ENCODE results near the gene ADORA2B.

The ADORA2B gene

DNA sequence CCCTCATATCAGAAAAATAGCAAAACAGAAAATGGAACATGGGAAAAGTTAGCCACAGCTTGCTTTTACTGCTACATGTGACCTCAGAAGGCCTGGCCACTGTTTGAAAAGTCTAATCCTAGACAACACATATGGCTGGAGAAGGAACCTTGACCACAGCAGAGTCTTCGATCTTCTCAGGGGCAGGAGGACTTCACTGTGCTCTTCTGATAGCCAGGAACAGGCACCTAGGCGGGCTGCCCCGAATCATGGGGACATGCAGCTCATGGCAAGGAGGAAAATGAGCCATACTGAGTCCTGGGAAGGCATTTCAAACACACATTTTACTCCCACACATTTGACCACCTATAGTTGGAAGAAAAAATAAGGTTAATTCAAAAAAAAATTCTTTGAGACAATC lies 31.1 kb upstream of the ADORA2B start:
- Histone ChIP-seq H3K4me2 (ENCODE audit: low read length) (no peak overlapping the region), H3K4me3 (ENCODE audit: low read length) (no peak overlapping the region), H3K9ac (ENCODE audit: low read depth, low read length) (no peak overlapping the region), H3K4me1 (ENCODE audit: control insufficient read depth, insufficient read depth, low read length) (peaks cover 23% of the 10 kb centered on the region), H3K9me3 (replicated peaks; ENCODE audit: low read length) (no peaks in the 10 kb centered on the region), H3K36me3 (ENCODE audit: insufficient read depth, low read length) (no peaks in the 10 kb centered on the region), H3K27me3 (ENCODE audit: control insufficient read depth, insufficient read depth, low read length) (peaks cover 9% of the 10 kb centered on the region)

GRCh38 chr17:15914400-15915170 lies 30.3 kb upstream of the ADORA2B start:
- Histone ChIP-seq H3K4me2 (ENCODE audit: low read length) (peak overlapping the region; percentile 7), H3K36me3 (ENCODE audit: insufficient read depth, low read length) (no peaks in the 10 kb centered on the region), H3K4me3 (ENCODE audit: low read length) (no peak overlapping the region), H3K9me3 (replicated peaks; ENCODE audit: low read length) (no peaks in the 10 kb centered on the region), H3K9ac (ENCODE audit: low read depth, low read length) (no peak overlapping the region), H3K27me3 (ENCODE audit: control insufficient read depth, insufficient read depth, low read length) (peaks cover 9% of the 10 kb centered on the region), H3K4me1 (ENCODE audit: control insufficient read depth, insufficient read depth, low read length) (peaks cover 23% of the 10 kb centered on the region)

DNA sequence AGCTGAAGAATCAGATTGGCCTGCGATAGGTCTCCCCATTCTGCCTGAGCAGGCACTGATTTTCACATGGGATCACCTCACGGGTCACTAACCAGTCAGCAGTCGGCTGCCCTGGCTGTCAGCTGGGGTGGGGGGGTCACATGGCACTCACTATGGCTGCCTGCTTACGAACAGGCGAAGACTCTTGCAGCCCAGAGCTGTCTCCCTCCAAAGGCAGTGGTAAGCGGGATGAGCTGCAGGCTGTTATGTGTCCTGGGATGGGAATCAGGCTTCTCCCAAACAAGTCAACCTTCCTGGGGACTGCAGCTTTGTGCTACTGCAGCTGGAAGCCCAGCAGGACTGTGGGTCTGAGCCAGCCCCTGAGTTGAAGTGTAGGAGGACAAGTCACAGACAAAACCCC lies 29.0 kb upstream of the ADORA2B start:
- Histone ChIP-seq H3K27me3 (ENCODE audit: control insufficient read depth, insufficient read depth, low read length) (peaks cover 9% of the 10 kb centered on the region), H3K36me3 (ENCODE audit: insufficient read depth, low read length) (no peaks in the 10 kb centered on the region), H3K4me3 (ENCODE audit: low read length) (no peak overlapping the region), H3K9me3 (replicated peaks; ENCODE audit: low read length) (no peaks in the 10 kb centered on the region), H3K4me1 (ENCODE audit: control insufficient read depth, insufficient read depth, low read length) (peaks cover 24% of the 10 kb centered on the region), H3K4me2 (ENCODE audit: low read length) (no peak overlapping the region), H3K9ac (ENCODE audit: low read depth, low read length) (no peak overlapping the region)

DNA sequence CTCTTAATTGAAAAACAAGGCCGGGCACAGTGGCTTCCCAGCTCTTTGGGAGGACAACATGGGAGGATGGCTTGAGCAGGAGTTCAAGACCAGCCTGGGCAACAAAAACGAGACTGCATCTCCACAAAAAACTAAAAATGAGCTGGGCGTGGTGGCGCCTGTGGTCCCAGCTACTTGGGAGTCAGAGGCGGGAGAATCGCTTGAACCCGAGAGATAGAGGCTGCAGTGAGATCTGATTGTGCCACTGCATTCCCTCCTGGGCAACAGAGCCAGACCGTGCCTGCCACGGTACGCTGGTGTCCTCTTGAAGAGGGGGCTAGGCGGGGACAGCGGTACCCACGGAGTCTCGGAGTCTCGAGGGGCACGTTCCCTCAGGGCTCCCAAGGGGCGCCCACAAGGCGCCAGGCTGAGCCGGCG lies 27.9 kb upstream of the ADORA2B start:
- Histone ChIP-seq H3K4me2 (ENCODE audit: low read length) (peak overlapping the region; percentile 74), H3K36me3 (ENCODE audit: insufficient read depth, low read length) (no peaks in the 10 kb centered on the region), H3K9ac (ENCODE audit: low read depth, low read length) (no peak overlapping the region), H3K27me3 (ENCODE audit: control insufficient read depth, insufficient read depth, low read length) (peaks cover 9% of the 10 kb centered on the region), H3K4me1 (ENCODE audit: control insufficient read depth, insufficient read depth, low read length) (peaks cover 28% of the 10 kb centered on the region), H3K9me3 (replicated peaks; ENCODE audit: low read length) (peaks cover 7% of the 10 kb centered on the region), H3K4me3 (ENCODE audit: low read length) (peak overlapping the region; percentile 44)

DNA sequence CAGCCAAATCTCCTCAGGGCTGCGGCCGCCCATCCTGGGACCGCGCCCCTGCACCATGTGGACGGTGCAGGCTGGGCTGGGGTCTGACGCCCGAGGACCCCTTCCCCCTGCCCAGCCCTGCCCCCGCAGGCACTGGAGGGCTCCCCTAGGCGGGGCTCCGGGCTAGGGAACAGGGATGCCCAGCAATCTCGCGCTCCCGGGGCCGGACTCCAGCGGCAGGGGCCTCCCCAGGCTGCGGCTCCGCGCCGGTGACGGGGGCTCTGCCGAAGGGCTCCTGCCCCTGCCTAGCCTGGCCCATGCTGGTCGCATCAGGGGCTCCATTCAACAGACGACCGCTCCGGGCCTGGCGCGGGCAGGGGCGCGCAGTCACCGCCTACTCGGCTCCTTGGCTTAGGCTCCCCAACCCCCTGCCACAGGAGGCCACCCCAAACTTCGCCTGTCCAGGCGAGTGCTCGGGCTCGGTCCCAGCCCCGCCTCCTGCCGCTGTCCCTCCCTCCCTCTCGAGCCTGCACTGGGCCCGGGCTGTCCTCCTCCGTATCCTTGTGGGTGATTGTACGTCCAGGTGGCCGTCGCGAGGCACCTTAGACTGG lies 27.4 kb upstream of the ADORA2B start:
- peak overlapping the region; percentile 74 for H3K4me2 ChIP-seq (ENCODE audit: low read length)
- no peaks in the 10 kb centered on the region for H3K36me3 ChIP-seq (ENCODE audit: insufficient read depth, low read length)
- peaks cover 7% of the 10 kb centered on the region for H3K9me3 ChIP-seq (replicated peaks; ENCODE audit: low read length)
- peak overlapping the region; percentile 44 for H3K4me3 ChIP-seq (ENCODE audit: low read length)
- H3K4me1 ChIP-seq (ENCODE audit: control insufficient read depth, insufficient read depth, low read length): peaks cover 28% of the 10 kb centered on the region
- no peak overlapping the region for H3K9ac ChIP-seq (ENCODE audit: low read depth, low read length)
- H3K27me3 ChIP-seq (ENCODE audit: control insufficient read depth, insufficient read depth, low read length): peaks cover 9% of the 10 kb centered on the region

DNA sequence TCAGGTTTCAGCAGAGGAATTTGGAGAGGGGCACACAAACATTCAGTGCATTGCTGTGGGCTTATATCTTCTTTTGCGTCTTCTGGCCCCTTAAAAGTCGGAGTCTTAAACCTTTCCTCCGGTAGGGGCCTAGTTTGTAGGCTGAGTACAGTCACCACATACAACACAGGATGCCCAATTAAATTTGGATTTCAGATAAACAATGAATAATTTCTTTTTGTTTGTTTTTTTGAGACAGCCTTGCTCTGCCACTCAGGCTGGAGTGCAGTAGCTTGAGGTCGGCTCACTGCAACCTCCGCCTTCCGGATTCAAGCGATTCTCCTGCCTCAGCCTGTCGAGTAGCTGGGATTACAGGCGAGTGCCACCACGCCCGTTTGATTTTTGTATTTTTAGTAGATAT lies 26.7 kb upstream of the ADORA2B start:
- Histone ChIP-seq H3K4me1 (ENCODE audit: control insufficient read depth, insufficient read depth, low read length) (peaks cover 28% of the 10 kb centered on the region), H3K27me3 (ENCODE audit: control insufficient read depth, insufficient read depth, low read length) (peaks cover 9% of the 10 kb centered on the region), H3K9ac (ENCODE audit: low read depth, low read length) (no peak overlapping the region), H3K4me2 (ENCODE audit: low read length) (no peak overlapping the region), H3K36me3 (ENCODE audit: insufficient read depth, low read length) (no peaks in the 10 kb centered on the region), H3K4me3 (ENCODE audit: low read length) (no peak overlapping the region), H3K9me3 (replicated peaks; ENCODE audit: low read length) (peaks cover 7% of the 10 kb centered on the region)

- peaks cover 9% of the 10 kb centered on the region for H3K27me3 ChIP-seq (ENCODE audit: control insufficient read depth, insufficient read depth, low read length)
- H3K9me3 ChIP-seq (replicated peaks; ENCODE audit: low read length): peaks cover 7% of the 10 kb centered on the region
- H3K9ac ChIP-seq (ENCODE audit: low read depth, low read length): no peak overlapping the region
- H3K36me3 ChIP-seq (ENCODE audit: insufficient read depth, low read length): no peaks in the 10 kb centered on the region
- H3K4me2 ChIP-seq (ENCODE audit: low read length): no peak overlapping the region
- H3K4me1 ChIP-seq (ENCODE audit: control insufficient read depth, insufficient read depth, low read length): peaks cover 28% of the 10 kb centered on the region
- H3K4me3 ChIP-seq (ENCODE audit: low read length): no peak overlapping the region
Observed at GRCh38 chr17:15918661-15919259, 26.2 kb upstream of the ADORA2B start.

DNA sequence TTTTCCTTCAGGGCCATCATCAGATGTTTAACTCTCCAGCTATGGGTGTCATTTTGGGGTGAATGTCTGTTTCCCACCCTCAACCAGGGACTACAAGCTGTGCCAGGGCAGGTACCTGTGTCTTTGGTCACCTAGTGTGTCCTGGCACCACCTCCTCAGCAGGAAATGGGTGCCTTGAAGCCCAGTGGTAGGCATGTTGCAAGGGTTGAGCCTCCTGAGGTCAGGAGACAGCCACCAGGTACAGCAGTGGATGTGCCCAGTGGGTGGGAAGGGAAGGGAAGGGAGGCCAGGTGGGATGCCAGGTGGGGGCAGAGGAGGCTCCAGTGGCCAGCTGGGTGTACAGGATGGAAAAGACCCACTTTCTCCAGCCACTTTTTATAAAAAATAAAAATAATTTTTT lies 25.5 kb upstream of the ADORA2B start:
- Histone ChIP-seq H3K4me1 (ENCODE audit: control insufficient read depth, insufficient read depth, low read length) (peaks cover 26% of the 10 kb centered on the region), H3K4me2 (ENCODE audit: low read length) (no peak overlapping the region), H3K9ac (ENCODE audit: low read depth, low read length) (no peak overlapping the region), H3K27me3 (ENCODE audit: control insufficient read depth, insufficient read depth, low read length) (peaks cover 9% of the 10 kb centered on the region), H3K36me3 (ENCODE audit: insufficient read depth, low read length) (no peaks in the 10 kb centered on the region), H3K4me3 (ENCODE audit: low read length) (no peak overlapping the region), H3K9me3 (replicated peaks; ENCODE audit: low read length) (peaks cover 7% of the 10 kb centered on the region)

DNA sequence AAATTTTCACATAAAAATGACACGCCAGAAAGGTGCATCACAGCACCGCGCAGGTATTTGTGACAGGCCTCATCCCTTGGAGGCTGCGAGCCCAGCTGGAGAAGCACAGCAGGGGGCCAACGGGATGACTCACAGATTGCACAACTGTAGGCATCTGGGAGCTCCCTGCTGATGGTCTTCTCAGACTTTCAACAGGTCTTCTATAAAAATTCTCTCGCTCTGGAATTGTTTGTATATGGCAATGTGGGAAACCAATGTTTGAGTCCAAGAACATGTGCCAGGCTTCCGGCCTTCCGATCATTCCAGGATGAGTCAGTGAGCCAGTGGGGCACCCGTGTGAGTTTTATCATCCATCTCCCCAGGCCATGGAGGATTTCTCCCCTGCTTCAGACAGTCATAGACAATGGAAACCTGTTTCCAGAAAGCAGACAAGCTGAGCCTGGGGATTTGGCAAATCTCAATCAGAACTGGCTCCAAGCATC lies 24.1 kb upstream of the ADORA2B start:
- Histone ChIP-seq H3K27me3 (ENCODE audit: control insufficient read depth, insufficient read depth, low read length) (peaks cover 9% of the 10 kb centered on the region), H3K36me3 (ENCODE audit: insufficient read depth, low read length) (no peaks in the 10 kb centered on the region), H3K9ac (ENCODE audit: low read depth, low read length) (no peak overlapping the region), H3K4me1 (ENCODE audit: control insufficient read depth, insufficient read depth, low read length) (peaks cover 17% of the 10 kb centered on the region), H3K9me3 (replicated peaks; ENCODE audit: low read length) (peaks cover 7% of the 10 kb centered on the region), H3K4me2 (ENCODE audit: low read length) (no peak overlapping the region), H3K4me3 (ENCODE audit: low read length) (no peak overlapping the region)

- Histone ChIP-seq H3K9ac (ENCODE audit: low read depth, low read length) (no peak overlapping the region), H3K4me1 (ENCODE audit: control insufficient read depth, insufficient read depth, low read length) (peaks cover 17% of the 10 kb centered on the region), H3K9me3 (replicated peaks; ENCODE audit: low read length) (peaks cover 7% of the 10 kb centered on the region), H3K4me2 (ENCODE audit: low read length) (no peak overlapping the region), H3K27me3 (ENCODE audit: control insufficient read depth, insufficient read depth, low read length) (peaks cover 9% of the 10 kb centered on the region), H3K4me3 (ENCODE audit: low read length) (no peak overlapping the region), H3K36me3 (ENCODE audit: insufficient read depth, low read length) (no peaks in the 10 kb centered on the region)
Observed at GRCh38 chr17:15921640-15922039, 23.3 kb upstream of the ADORA2B start.

DNA sequence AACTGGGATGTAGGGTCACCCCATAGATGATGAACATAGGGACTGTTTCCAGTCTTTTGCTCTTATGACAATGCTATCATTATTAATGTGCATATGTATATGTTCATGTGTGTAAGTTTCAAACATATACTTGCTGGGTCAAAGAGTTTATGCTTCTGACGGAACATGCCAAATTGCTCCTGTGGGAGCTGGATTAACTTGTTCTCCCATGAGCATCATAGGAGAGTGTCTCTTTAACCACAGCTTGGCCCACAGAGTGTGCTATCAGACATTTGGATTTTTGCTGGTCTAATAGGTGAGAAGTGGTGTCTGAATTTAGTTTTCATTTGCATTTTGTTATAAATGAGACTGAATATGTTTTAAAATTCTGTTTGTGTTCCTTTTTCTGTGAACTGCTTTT lies 22.3 kb upstream of the ADORA2B start:
- Histone ChIP-seq H3K9me3 (replicated peaks; ENCODE audit: low read length) (peaks cover 7% of the 10 kb centered on the region), H3K36me3 (ENCODE audit: insufficient read depth, low read length) (no peaks in the 10 kb centered on the region), H3K4me2 (ENCODE audit: low read length) (no peak overlapping the region), H3K9ac (ENCODE audit: low read depth, low read length) (no peak overlapping the region), H3K4me3 (ENCODE audit: low read length) (no peak overlapping the region), H3K4me1 (ENCODE audit: control insufficient read depth, insufficient read depth, low read length) (peaks cover 10% of the 10 kb centered on the region), H3K27me3 (ENCODE audit: control insufficient read depth, insufficient read depth, low read length) (peaks cover 3% of the 10 kb centered on the region)

Measured in skeletal muscle satellite cell (primary cell).